Skeletal muscle tissue (tissue), 4 donors: ENCODE data around the gene KATNBL1. TPM values are rescaled to one million over a fixed set of nuclear protein-coding genes. Genes with fewer than 3 reads are reported as not detected.
A peak's percentile ranks its signal among the peaks of the same experiment; 100 is the strongest.

Experiments
- H3K27ac ChIP-seq: one replicate; pipeline ENCODE4 v1.7.0; 2013; ENCODE audit warnings: mild to moderate bottlenecking, low read depth, low read length, inconsistent platforms
- H3K27me3 ChIP-seq, 3 donors: one replicate each; pipeline ENCODE4 v1.7.0; 2013; ENCODE audit warnings: low read length in 3 of 3; ENCODE audit not compliant: control insufficient read depth in 3 of 3, insufficient read depth in 3 of 3
- H3K36me3 ChIP-seq, 3 donors: one replicate each; pipeline ENCODE4 v1.7.0; 2013; ENCODE audit warnings: low read length in 3 of 3; ENCODE audit not compliant: control insufficient read depth in 3 of 3, insufficient read depth in 3 of 3
- H3K4me1 ChIP-seq, 3 donors: one replicate each; pipeline ENCODE4 v1.7.0; 2013; ENCODE audit warnings: low read length in 3 of 3, mild to moderate bottlenecking in 3 of 3; ENCODE audit not compliant: control insufficient read depth in 3 of 3, insufficient read depth in 3 of 3
- H3K4me3 ChIP-seq, 3 donors: one replicate each; pipeline ENCODE4 v1.7.0; 2013; ENCODE audit warnings: low read length in 3 of 3
- H3K9ac ChIP-seq, 3 donors: one replicate each; pipeline ENCODE4 v1.7.0; 2013; ENCODE audit warnings: low read length in 3 of 3, mild to moderate bottlenecking in 3 of 3, moderate library complexity in 2 of 3, low read depth in 1 of 3
- H3K9me3 ChIP-seq, 3 donors: one replicate each; pipeline ENCODE4 v1.7.0; 2013; ENCODE audit warnings: low read length in 3 of 3; ENCODE audit not compliant: control insufficient read depth in 3 of 3
- total RNA-seq: library from RNA; depleted of rRNA; stranded (reverse); fragments of >200 nt; gene quantifications from one replicate; pipeline ENCODE4 v1.2.3, GENCODE V29; 2014
- donor health status: Osteomylitis.

KATNBL1 gene, protein sequence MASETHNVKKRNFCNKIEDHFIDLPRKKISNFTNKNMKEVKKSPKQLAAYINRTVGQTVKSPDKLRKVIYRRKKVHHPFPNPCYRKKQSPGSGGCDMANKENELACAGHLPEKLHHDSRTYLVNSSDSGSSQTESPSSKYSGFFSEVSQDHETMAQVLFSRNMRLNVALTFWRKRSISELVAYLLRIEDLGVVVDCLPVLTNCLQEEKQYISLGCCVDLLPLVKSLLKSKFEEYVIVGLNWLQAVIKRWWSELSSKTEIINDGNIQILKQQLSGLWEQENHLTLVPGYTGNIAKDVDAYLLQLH
- 93.4 TPM for total RNA-seq

GRCh38 chr15:34209421-34210282 is at the start of gene KATNBL1:
KATNBL1 (minus strand) TSS chr15:34210096; CDS start chr15:34163676, 46,420 bp downstream.
- no peaks in the 10 kb centered on the region for H3K9me3 ChIP-seq
- H3K4me3 ChIP-seq = peak within 1 kb of the TSS; percentile 79 to 89 (median 87)
- no peaks in the 10 kb centered on the region for H3K27me3 ChIP-seq
- H3K9ac ChIP-seq = peak within 1 kb of the TSS; percentile 73 to 88 (median 86)
- H3K4me1 ChIP-seq = peaks cover 6 to 8% (median 6%) of the 10 kb centered on the region in 3 donors
- peak within 1 kb of the TSS; percentile 62 for H3K27ac ChIP-seq
- H3K36me3 ChIP-seq = peaks cover 0 to 4% (median 0%) of the 10 kb centered on the region in 3 donors

DNA sequence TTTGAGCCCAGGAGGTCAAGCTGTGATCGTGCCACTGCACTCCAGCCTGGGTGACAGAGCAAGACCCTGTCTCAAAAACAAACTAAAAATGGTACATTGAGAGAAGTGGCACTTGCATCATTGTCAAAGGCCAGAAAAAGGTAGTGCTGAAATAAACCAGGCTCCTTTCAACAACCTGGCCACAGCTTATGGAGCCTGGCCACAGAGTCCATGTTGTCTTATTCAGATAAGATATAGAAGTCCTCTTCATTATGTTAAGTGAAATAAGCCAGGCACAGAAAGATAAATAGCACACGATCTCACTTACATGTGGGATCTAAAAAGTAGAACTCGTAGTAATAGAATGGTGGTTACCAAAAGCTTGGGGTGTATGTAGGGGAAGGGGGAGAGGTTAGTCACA is 49.7 kb upstream of the KATNBL1 start:
- H3K9ac ChIP-seq = no peak overlapping the region
- no peaks in the 10 kb centered on the region for H3K9me3 ChIP-seq
- no peak overlapping the region for H3K27ac ChIP-seq
- no peaks in the 10 kb centered on the region for H3K27me3 ChIP-seq
- H3K36me3 ChIP-seq = peaks cover 9 to 21% (median 16%) of the 10 kb centered on the region in 3 donors
- H3K4me3 ChIP-seq = no peak overlapping the region
- H3K4me1 ChIP-seq = no peaks in the 10 kb centered on the region

GRCh38 chr15:34258151-34258550 is 48.3 kb upstream of the KATNBL1 start:
- Histone ChIP-seq H3K27me3 (no peaks in the 10 kb centered on the region), H3K4me1 (no peaks in the 10 kb centered on the region), H3K27ac (no peak overlapping the region), H3K9me3 (no peaks in the 10 kb centered on the region), H3K36me3 (peaks cover 15 to 34% (median 30%) of the 10 kb centered on the region in 3 donors), H3K9ac (no peak overlapping the region), H3K4me3 (no peak overlapping the region)

DNA sequence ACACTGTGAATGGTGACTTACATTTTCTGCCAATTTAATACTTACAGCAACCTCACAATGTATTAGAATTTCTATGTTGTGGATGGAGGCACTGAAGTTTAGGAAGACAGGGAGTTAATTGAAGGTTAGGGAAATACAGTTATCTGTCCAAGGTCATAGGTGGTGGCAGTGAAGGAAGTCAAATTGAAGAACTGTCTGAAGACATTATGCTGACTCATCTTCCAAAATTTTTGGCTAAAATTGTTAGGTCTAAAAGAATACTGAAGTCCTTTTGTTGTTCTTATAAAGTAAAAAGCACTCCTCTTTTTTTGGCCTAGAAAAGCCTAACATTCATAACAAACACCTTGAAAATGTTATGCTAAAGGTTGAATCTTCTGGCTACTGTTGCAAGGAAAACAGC is 42.6 kb upstream of the KATNBL1 start:
- no peak overlapping the region for H3K9ac ChIP-seq
- H3K36me3 ChIP-seq = peaks cover 19 to 66% (median 62%) of the 10 kb centered on the region in 3 donors
- H3K27ac ChIP-seq = no peak overlapping the region

GRCh38 chr15:34248190-34248589 is 38.3 kb upstream of the KATNBL1 start:
- Histone ChIP-seq H3K27ac (no peak overlapping the region), H3K4me3 (no peak overlapping the region), H3K4me1 (no peaks in the 10 kb centered on the region), H3K27me3 (no peaks in the 10 kb centered on the region), H3K9me3 (no peaks in the 10 kb centered on the region), H3K36me3 (peaks cover 13 to 63% (median 59%) of the 10 kb centered on the region in 3 donors), H3K9ac (no peak overlapping the region)

More for the DNA sequence above, 42.6 kb upstream of the KATNBL1 start:
- no peaks in the 10 kb centered on the region for H3K27me3 ChIP-seq
- H3K9me3 ChIP-seq = no peaks in the 10 kb centered on the region
- no peak overlapping the region for H3K4me3 ChIP-seq
- no peaks in the 10 kb centered on the region for H3K4me1 ChIP-seq

- Histone ChIP-seq H3K9me3 (no peaks in the 10 kb centered on the region), H3K27ac (no peak overlapping the region), H3K4me3 (no peak overlapping the region), H3K4me1 (no peaks in the 10 kb centered on the region), H3K27me3 (no peaks in the 10 kb centered on the region), H3K9ac (no peak overlapping the region), H3K36me3 (peaks cover 11 to 54% (median 49%) of the 10 kb centered on the region in 3 donors)
These were observed 36.5 kb upstream of the KATNBL1 start for GRCh38 chr15:34246276-34246976.

DNA sequence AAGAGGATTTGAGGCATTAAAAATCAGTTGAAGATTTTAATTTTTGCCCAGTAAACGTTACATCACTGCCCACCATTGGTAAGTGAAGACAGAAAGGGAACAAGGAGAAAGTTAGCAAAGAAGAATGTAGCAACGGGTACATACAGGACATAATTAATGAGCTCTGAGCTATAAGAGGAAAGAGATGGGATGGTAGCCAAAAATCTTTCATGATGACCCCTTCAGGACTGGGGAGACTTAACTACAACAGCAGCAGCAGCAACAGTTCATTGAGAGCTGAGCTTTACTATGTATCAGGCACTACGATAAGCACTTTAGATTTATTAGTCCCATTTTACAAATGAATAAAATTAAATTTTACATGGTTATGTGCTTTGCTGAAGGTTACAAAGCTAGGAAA is 33.3 kb upstream of the KATNBL1 start:
- Histone ChIP-seq H3K27me3 (no peaks in the 10 kb centered on the region), H3K27ac (no peak overlapping the region), H3K9ac (no peak overlapping the region), H3K9me3 (no peaks in the 10 kb centered on the region), H3K4me3 (no peak overlapping the region), H3K4me1 (no peaks in the 10 kb centered on the region), H3K36me3 (peaks cover 10 to 44% (median 42%) of the 10 kb centered on the region in 3 donors)

- H3K4me3 ChIP-seq = no peak overlapping the region
- peaks cover 14 to 50% (median 50%) of the 10 kb centered on the region in 3 donors for H3K36me3 ChIP-seq
These were observed 32.4 kb upstream of the KATNBL1 start for GRCh38 chr15:34242331-34242710.

GRCh38 chr15:34241376-34242330 is 31.8 kb upstream of the KATNBL1 start:
- H3K27me3 ChIP-seq = no peaks in the 10 kb centered on the region
- peaks cover 17 to 55% (median 52%) of the 10 kb centered on the region in 3 donors for H3K36me3 ChIP-seq
- H3K4me3 ChIP-seq = no peak overlapping the region
- H3K9ac ChIP-seq = no peak overlapping the region
- no peaks in the 10 kb centered on the region for H3K4me1 ChIP-seq
- H3K9me3 ChIP-seq = no peaks in the 10 kb centered on the region
- H3K27ac ChIP-seq = no peak overlapping the region

More at GRCh38 chr15:34242331-34242710, 32.4 kb upstream of the KATNBL1 start:
- no peaks in the 10 kb centered on the region for H3K9me3 ChIP-seq
- no peaks in the 10 kb centered on the region for H3K4me1 ChIP-seq
- no peak overlapping the region for H3K27ac ChIP-seq
- no peak overlapping the region for H3K9ac ChIP-seq
- H3K27me3 ChIP-seq = no peaks in the 10 kb centered on the region
